ENCODE results near the gene GATAD2B. TPM values are rescaled to one million over a fixed set of nuclear protein-coding genes. Genes with fewer than 3 reads are reported as not detected.
"Not testable (repeated sequence)": the region's sequence is repeated elsewhere in the genome, so short reads cannot be mapped to it uniquely, and the experiment has no call there.

GATAD2B gene
- total RNA-seq, 1 donor from 2014 or later = 48.4 TPM

DNA sequence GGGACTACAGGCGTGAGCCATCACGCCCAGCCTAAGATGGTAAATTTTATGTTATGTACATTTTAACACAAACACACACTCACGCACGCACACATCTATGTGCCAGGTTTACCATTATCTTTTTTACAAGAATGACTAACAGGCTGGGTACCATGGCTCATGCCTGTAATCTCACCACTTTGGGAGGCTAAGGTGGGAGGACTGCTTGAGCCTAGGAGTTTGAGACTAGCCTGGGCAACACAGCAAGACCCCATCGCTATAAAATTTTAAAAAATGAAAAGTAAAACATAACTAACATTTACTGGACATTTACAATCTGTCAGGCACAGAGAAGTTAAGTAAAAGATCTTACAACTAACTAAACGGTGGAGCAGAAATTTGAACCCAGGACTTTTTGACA, 14.7 kb downstream of the GATAD2B start:
- Histone ChIP-seq H3K9me3 (ENCODE audit: insufficient read depth, low read depth, low read length) (no peaks in the 10 kb centered on the region), H2AFZ (ENCODE audit: low read depth, low read length) (no peak overlapping the region), H3K9ac (ENCODE audit: low read length) (no peak overlapping the region), H3K27ac (ENCODE audit: low read depth, low read length) (no peak overlapping the region), H4K20me1 (ENCODE audit: insufficient read depth, low read length) (peaks cover 86% of the 10 kb centered on the region), H3K4me1 (ENCODE audit: insufficient read depth, low read length) (peaks cover 7% of the 10 kb centered on the region), H3K4me2 (ENCODE audit: low read length) (no peak overlapping the region), H3K4me3 (ENCODE audit: insufficient read depth, low read depth, low read length) (no peak overlapping the region), H3K79me2 (ENCODE audit: insufficient read depth, low read length) (peaks cover 95% of the 10 kb centered on the region), H3K27me3 (ENCODE audit: insufficient read depth, low read length) (no peaks in the 10 kb centered on the region), H3K36me3 (ENCODE audit: insufficient read depth, low read length) (no peaks in the 10 kb centered on the region)
- no peak for TF ChIP-seq EZH2 (IDR thresholded peaks at IDR 0.05; ENCODE audit: insufficient read depth, low read length)
- TF ChIP-seq, protein P1, sequence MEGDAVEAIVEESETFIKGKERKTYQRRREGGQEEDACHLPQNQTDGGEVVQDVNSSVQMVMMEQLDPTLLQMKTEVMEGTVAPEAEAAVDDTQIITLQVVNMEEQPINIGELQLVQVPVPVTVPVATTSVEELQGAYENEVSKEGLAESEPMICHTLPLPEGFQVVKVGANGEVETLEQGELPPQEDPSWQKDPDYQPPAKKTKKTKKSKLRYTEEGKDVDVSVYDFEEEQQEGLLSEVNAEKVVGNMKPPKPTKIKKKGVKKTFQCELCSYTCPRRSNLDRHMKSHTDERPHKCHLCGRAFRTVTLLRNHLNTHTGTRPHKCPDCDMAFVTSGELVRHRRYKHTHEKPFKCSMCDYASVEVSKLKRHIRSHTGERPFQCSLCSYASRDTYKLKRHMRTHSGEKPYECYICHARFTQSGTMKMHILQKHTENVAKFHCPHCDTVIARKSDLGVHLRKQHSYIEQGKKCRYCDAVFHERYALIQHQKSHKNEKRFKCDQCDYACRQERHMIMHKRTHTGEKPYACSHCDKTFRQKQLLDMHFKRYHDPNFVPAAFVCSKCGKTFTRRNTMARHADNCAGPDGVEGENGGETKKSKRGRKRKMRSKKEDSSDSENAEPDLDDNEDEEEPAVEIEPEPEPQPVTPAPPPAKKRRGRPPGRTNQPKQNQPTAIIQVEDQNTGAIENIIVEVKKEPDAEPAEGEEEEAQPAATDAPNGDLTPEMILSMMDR (IDR thresholded peaks at IDR 0.05; ENCODE audit: insufficient read depth, low read depth, low read length) = no peak
- Mint-ChIP-seq H3K27me3 (ENCODE audit: low read depth, unreplicated experiment) (no peaks in the 10 kb centered on the region), H3K27ac (ENCODE audit: unreplicated experiment) (no peak overlapping the region), H3K9me3 (ENCODE audit: unreplicated experiment) (no peaks in the 10 kb centered on the region), H3K4me1 (ENCODE audit: low read depth, unreplicated experiment) (peaks cover 6% of the 10 kb centered on the region), H3K4me3 (ENCODE audit: unreplicated experiment) (no peak overlapping the region), H3K36me3 (ENCODE audit: low read depth, unreplicated experiment) (peaks cover 3% of the 10 kb centered on the region)
- DNase-seq (ENCODE audit: low read depth) (no peak), FAIRE-seq (no peak)

DNA sequence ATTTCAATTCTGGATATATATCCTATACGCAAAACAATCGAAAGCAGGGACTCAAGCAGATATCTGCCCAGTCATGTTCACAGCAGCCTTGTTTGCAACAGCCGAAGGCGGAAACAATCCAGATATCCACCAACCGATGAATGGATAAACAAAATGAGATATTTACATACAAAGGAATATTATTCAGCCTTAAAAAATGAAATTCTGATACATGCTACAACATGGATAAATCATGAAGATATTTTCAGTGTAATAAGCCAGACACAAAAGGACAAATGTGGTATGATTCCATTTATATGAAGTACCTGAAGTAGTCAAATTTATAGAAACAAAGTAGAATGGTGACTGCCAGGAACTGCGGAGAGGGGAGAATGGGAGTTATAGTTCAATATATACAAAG, 15.6 kb downstream of the GATAD2B start:
- H3K27me3 ChIP-seq (ENCODE audit: insufficient read depth, low read length) = no peaks in the 10 kb centered on the region
- H3K4me2 ChIP-seq (ENCODE audit: low read length) = no peak overlapping the region
- peaks cover 3% of the 10 kb centered on the region for H3K36me3 Mint-ChIP-seq (ENCODE audit: low read depth, unreplicated experiment)
- H3K9me3 ChIP-seq (ENCODE audit: insufficient read depth, low read depth, low read length) = no peaks in the 10 kb centered on the region
- peaks cover 86% of the 10 kb centered on the region for H4K20me1 ChIP-seq (ENCODE audit: insufficient read depth, low read length)
- H3K9ac ChIP-seq (ENCODE audit: low read length) = no peak overlapping the region
- H3K4me3 ChIP-seq (ENCODE audit: insufficient read depth, low read depth, low read length) = no peak overlapping the region
- H2AFZ ChIP-seq (ENCODE audit: low read depth, low read length) = no peak overlapping the region
- H3K4me3 Mint-ChIP-seq (ENCODE audit: unreplicated experiment) = no peak overlapping the region
- no peaks in the 10 kb centered on the region for H3K9me3 Mint-ChIP-seq (ENCODE audit: unreplicated experiment)
- no peak for FAIRE-seq
- H3K27ac Mint-ChIP-seq (ENCODE audit: unreplicated experiment) = no peak overlapping the region
- no peak overlapping the region for H3K27ac ChIP-seq (ENCODE audit: low read depth, low read length)
- no peaks in the 10 kb centered on the region for H3K27me3 Mint-ChIP-seq (ENCODE audit: low read depth, unreplicated experiment)
- no peak for DNase-seq (ENCODE audit: low read depth)
- peaks cover 93% of the 10 kb centered on the region for H3K79me2 ChIP-seq (ENCODE audit: insufficient read depth, low read length)
- H3K36me3 ChIP-seq (ENCODE audit: insufficient read depth, low read length) = no peaks in the 10 kb centered on the region
- peaks cover 7% of the 10 kb centered on the region for H3K4me1 ChIP-seq (ENCODE audit: insufficient read depth, low read length)
- peaks cover 6% of the 10 kb centered on the region for H3K4me1 Mint-ChIP-seq (ENCODE audit: low read depth, unreplicated experiment)
- TF ChIP-seq EZH2 (IDR thresholded peaks at IDR 0.05; ENCODE audit: insufficient read depth, low read length) = no peak
- TF ChIP-seq, protein P1 (IDR thresholded peaks at IDR 0.05; ENCODE audit: insufficient read depth, low read depth, low read length) = no peak

DNA sequence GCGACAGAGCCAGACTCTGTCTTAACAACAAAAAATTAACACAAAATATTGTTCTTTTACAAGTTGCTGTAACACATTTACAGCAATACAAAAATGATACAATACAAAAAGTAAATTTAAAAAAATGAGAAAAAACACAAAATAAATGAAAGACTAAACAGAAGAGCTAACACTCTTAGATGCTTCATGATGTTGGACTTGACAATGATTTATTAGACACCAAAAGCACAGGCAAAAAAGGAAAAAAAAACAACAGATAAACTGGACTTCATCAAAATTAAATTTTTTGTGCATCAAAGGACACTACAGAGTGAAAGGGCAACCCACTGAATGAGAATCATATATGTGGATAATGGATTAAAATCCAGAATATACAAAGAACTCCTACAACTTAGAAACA, 16.4 kb downstream of the GATAD2B start:
- FAIRE-seq = no peak
- Mint-ChIP-seq H3K4me1 (ENCODE audit: low read depth, unreplicated experiment) (peaks cover 6% of the 10 kb centered on the region), H3K27ac (ENCODE audit: unreplicated experiment) (peak overlapping the region; percentile 72)

DNA sequence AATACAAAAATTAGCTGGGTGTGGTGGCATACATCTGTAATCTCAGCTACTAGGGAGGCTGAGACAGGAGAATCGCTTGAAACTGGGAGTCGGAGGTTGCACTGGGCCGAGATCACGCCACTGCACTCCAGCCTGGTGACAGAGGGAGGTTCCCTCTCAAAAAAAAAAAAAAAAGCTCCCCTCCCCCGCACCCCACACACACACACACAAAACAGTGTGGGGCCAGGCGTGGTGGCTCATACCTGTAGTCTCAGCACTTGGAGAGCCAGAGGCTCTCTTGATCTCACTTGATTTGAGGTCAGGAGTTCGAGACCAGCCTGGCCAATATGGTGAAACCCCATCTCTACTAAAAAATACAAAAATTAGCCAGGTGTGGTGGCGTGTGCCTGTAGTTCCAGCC, 16.9 kb downstream of the GATAD2B start:
- not testable (repeated sequence) for H3K4me3 ChIP-seq (ENCODE audit: insufficient read depth, low read depth, low read length); H3K9me3 Mint-ChIP-seq (ENCODE audit: unreplicated experiment); H3K27me3 Mint-ChIP-seq (ENCODE audit: low read depth, unreplicated experiment); H3K36me3 Mint-ChIP-seq (ENCODE audit: low read depth, unreplicated experiment); H3K9ac ChIP-seq (ENCODE audit: low read length); FAIRE-seq; H3K9me3 ChIP-seq (ENCODE audit: insufficient read depth, low read depth, low read length); H3K4me1 ChIP-seq (ENCODE audit: insufficient read depth, low read length); H3K4me1 Mint-ChIP-seq (ENCODE audit: low read depth, unreplicated experiment); H3K4me3 Mint-ChIP-seq (ENCODE audit: unreplicated experiment); H3K27ac ChIP-seq (ENCODE audit: low read depth, low read length); H3K27me3 ChIP-seq (ENCODE audit: insufficient read depth, low read length); H2AFZ ChIP-seq (ENCODE audit: low read depth, low read length); H3K36me3 ChIP-seq (ENCODE audit: insufficient read depth, low read length); DNase-seq (ENCODE audit: low read depth)
- H3K79me2 ChIP-seq (ENCODE audit: insufficient read depth, low read length) = peaks cover 89% of the 10 kb centered on the region
- H3K4me2 ChIP-seq (ENCODE audit: low read length) = peak overlapping the region; percentile 14
- peak overlapping the region; percentile 69 for H3K27ac Mint-ChIP-seq (ENCODE audit: unreplicated experiment)
- peaks cover 80% of the 10 kb centered on the region for H4K20me1 ChIP-seq (ENCODE audit: insufficient read depth, low read length)

More for the DNA sequence above, 16.4 kb downstream of the GATAD2B start:
- H3K27me3 Mint-ChIP-seq (ENCODE audit: low read depth, unreplicated experiment) = no peaks in the 10 kb centered on the region
- peaks cover 3% of the 10 kb centered on the region for H3K36me3 Mint-ChIP-seq (ENCODE audit: low read depth, unreplicated experiment)
- H3K36me3 ChIP-seq (ENCODE audit: insufficient read depth, low read length) = no peaks in the 10 kb centered on the region
- H3K27ac ChIP-seq (ENCODE audit: low read depth, low read length) = no peak overlapping the region
- DNase-seq (ENCODE audit: low read depth) = no peak
- no peak overlapping the region for H3K4me3 ChIP-seq (ENCODE audit: insufficient read depth, low read depth, low read length)
- no peaks in the 10 kb centered on the region for H3K9me3 Mint-ChIP-seq (ENCODE audit: unreplicated experiment)
- H3K9me3 ChIP-seq (ENCODE audit: insufficient read depth, low read depth, low read length) = no peaks in the 10 kb centered on the region
- H3K4me2 ChIP-seq (ENCODE audit: low read length) = no peak overlapping the region
- no peak for TF ChIP-seq EZH2 (IDR thresholded peaks at IDR 0.05; ENCODE audit: insufficient read depth, low read length)
- TF ChIP-seq, protein P1 (IDR thresholded peaks at IDR 0.05; ENCODE audit: insufficient read depth, low read depth, low read length) = no peak
- H3K4me1 ChIP-seq (ENCODE audit: insufficient read depth, low read length) = peaks cover 7% of the 10 kb centered on the region
- no peak overlapping the region for H2AFZ ChIP-seq (ENCODE audit: low read depth, low read length)
- H3K79me2 ChIP-seq (ENCODE audit: insufficient read depth, low read length) = peaks cover 89% of the 10 kb centered on the region
- peaks cover 80% of the 10 kb centered on the region for H4K20me1 ChIP-seq (ENCODE audit: insufficient read depth, low read length)
- H3K9ac ChIP-seq (ENCODE audit: low read length) = no peak overlapping the region
- peak overlapping the region; percentile 46 for H3K4me3 Mint-ChIP-seq (ENCODE audit: unreplicated experiment)
- no peaks in the 10 kb centered on the region for H3K27me3 ChIP-seq (ENCODE audit: insufficient read depth, low read length)

Measured in astrocyte (in vitro differentiated cells and primary cell).